Mucosa of gallbladder (tissue), 1 donor: ENCODE results near the gene SLC16A10. TPM values are rescaled to one million over a fixed set of nuclear protein-coding genes. Genes with fewer than 3 reads are reported as not detected.
"Not testable (repeated sequence)": the region's sequence is repeated elsewhere in the genome, so short reads cannot be mapped to it uniquely, and the experiment has no call there.

Experiments used
- DNase-seq: peaks from one replicate; pipeline ENCODE4 v3.0.0-alpha.2; 2020; ENCODE audit warnings: low spot score
- total RNA-seq: library from RNA; stranded (reverse); gene quantifications from one replicate; pipeline ENCODE4 v1.2.1, GENCODE V29; 2021
- donor health status: DM: no; HTN: no; CAD: no.

SLC16A10 gene
- total RNA-seq, 1 donor from 2014 or later = 2.2 TPM

- DNase-seq = no peak
Observed at GRCh38 chr6:111086685-111087084, 618 bp upstream of the SLC16A10 start.

GRCh38 chr6:111087871-111088667, 766 bp downstream of the SLC16A10 start:
- no peak for DNase-seq

GRCh38 chr6:111088668-111089003, 1.3 kb downstream of the SLC16A10 start:
- DNase-seq = no peak

- DNase-seq = no peak
Observed at GRCh38 chr6:111090766-111091165, 3.5 kb downstream of the SLC16A10 start.

- DNase-seq = no peak
Observed at GRCh38 chr6:111091987-111092386, 4.7 kb downstream of the SLC16A10 start.

- not testable (repeated sequence) for DNase-seq
Observed at GRCh38 chr6:111095488-111095887, 8.2 kb downstream of the SLC16A10 start.

GRCh38 chr6:111096246-111096645, 8.9 kb downstream of the SLC16A10 start:
- DNase-seq = peak; percentile 45

GRCh38 chr6:111098597-111098996, 11.3 kb downstream of the SLC16A10 start:
- no peak for DNase-seq

GRCh38 chr6:111101987-111102386, 14.7 kb downstream of the SLC16A10 start:
- DNase-seq = no peak

GRCh38 chr6:111105578-111105977, 18.3 kb downstream of the SLC16A10 start:
- peak; percentile 62 for DNase-seq

GRCh38 chr6:111107589-111107988, 20.3 kb downstream of the SLC16A10 start:
- no peak for DNase-seq

- DNase-seq = no peak
Observed at GRCh38 chr6:111110036-111110435, 22.7 kb downstream of the SLC16A10 start.

- DNase-seq = peak; percentile 30
Observed at GRCh38 chr6:111113336-111114086, 26.2 kb downstream of the SLC16A10 start.

GRCh38 chr6:111114087-111114443, 26.8 kb downstream of the SLC16A10 start:
- no peak for DNase-seq

GRCh38 chr6:111114482-111114881, 27.2 kb downstream of the SLC16A10 start:
- no peak for DNase-seq

GRCh38 chr6:111118826-111119225, 31.5 kb downstream of the SLC16A10 start:
- no peak for DNase-seq

- DNase-seq = no peak
Observed at GRCh38 chr6:111119571-111120329, 32.4 kb downstream of the SLC16A10 start.

- DNase-seq = no peak
Observed at GRCh38 chr6:111121789-111122350, 34.6 kb downstream of the SLC16A10 start.

GRCh38 chr6:111122458-111123286, 35.4 kb downstream of the SLC16A10 start:
- no peak for DNase-seq

GRCh38 chr6:111124406-111124805, 37.1 kb downstream of the SLC16A10 start:
- DNase-seq = no peak

- no peak for DNase-seq
Observed at GRCh38 chr6:111129013-111129412, 41.7 kb downstream of the SLC16A10 start.
